ENCODE measurements around the gene ATOX1. TPM values are rescaled to one million over a fixed set of nuclear protein-coding genes. Genes with fewer than 3 reads are reported as not detected.
"Not testable (repeated sequence)": the region's sequence is repeated elsewhere in the genome, so short reads cannot be mapped to it uniquely, and the experiment has no call there.

ATOX1 gene
- total RNA-seq, 4 donors from 2014 or later: 61.6 to 145 (median 74.6) TPM

DNA sequence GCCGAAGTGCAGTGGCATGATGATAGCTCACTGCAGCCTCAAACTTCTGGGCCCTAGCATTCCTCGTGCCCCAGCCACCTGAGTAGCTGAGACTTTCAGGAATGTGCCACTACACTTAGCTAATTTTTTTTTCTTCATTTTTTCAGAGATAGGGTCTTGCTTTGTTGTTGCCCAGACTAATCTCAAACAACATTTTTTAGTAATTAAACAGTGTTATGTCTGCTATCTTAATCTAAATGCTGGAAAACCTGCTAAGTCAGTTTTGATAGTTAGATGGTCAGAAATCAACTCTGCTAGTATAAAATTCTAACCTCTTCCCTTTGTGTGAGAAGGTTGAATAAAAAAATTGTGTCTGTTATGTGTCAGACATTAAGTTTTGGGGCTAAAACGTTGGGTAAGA, 25.7 kb upstream of the ATOX1 start:
- 69% methylated on average over 3 of the region's 3 CpGs for WGBS, 2 donors (ENCODE audit: low coverage in 1 of 2)
- Histone ChIP-seq H3K27ac (no peak overlapping the region), H3K4me1 (peaks cover 0 to 74% (median 17%) of the 10 kb centered on the region in 3 donors), H3K4me3 (no peak overlapping the region), H3K27me3 (no peaks in the 10 kb centered on the region), H3K36me3 (peaks cover 0 to 24% of the 10 kb centered on the region in 2 donors), H3K9me3 (no peaks in the 10 kb centered on the region)
- no peak for ATAC-seq
- TF ChIP-seq, protein P1, sequence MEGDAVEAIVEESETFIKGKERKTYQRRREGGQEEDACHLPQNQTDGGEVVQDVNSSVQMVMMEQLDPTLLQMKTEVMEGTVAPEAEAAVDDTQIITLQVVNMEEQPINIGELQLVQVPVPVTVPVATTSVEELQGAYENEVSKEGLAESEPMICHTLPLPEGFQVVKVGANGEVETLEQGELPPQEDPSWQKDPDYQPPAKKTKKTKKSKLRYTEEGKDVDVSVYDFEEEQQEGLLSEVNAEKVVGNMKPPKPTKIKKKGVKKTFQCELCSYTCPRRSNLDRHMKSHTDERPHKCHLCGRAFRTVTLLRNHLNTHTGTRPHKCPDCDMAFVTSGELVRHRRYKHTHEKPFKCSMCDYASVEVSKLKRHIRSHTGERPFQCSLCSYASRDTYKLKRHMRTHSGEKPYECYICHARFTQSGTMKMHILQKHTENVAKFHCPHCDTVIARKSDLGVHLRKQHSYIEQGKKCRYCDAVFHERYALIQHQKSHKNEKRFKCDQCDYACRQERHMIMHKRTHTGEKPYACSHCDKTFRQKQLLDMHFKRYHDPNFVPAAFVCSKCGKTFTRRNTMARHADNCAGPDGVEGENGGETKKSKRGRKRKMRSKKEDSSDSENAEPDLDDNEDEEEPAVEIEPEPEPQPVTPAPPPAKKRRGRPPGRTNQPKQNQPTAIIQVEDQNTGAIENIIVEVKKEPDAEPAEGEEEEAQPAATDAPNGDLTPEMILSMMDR (IDR thresholded peaks at IDR 0.05): no peak
- TF ChIP-seq POLR2AphosphoS5 (IDR thresholded peaks at IDR 0.05): no peak
- TF ChIP-seq EP300 (IDR thresholded peaks at IDR 0.05): no peak
- no peak for TF ChIP-seq POLR2A (IDR thresholded peaks at IDR 0.05)

DNA sequence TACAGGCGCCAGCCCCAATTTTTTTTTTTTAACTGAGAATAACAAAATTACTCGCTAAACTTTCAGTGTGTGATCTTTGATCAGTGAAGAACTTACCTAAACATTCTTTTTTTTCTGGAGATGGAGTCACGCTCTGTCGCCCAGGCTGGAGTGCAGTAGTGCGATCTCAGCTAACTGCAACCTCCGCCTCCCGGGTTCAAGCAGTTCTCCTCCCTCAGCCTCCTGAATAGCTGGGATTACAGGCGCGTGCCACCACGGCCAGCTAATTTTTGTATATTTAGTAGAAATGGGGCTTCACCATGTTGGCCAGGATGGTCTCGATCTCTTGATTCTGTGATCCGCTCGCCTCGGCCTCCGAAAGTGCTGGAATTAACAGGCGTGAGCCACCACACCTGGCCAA, 25.2 kb upstream of the ATOX1 start:
- 95 to 97% methylated on average over 10 to 16 of the region's 16 CpGs for WGBS, 2 donors (ENCODE audit: low coverage in 1 of 2)

DNA sequence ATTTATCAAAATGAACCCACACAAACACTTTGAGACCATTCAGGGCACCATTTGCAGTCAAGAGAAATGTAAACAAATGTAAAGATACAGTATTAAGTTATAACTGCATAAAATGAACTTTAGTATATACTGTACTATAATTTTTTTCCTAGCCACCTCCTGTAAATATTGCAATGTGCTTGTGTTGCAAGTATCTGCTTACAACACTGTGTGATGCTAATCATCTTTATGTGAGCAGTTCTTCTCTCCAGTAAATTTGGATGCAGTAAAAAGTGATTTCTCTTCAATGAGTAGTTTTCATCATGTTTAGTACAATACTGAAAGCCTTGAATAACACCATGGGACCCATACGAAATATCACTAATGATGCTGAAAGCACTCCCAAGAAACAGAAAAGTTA, 22.8 kb upstream of the ATOX1 start:
- no peak for TF ChIP-seq POLR2A (IDR thresholded peaks at IDR 0.05)
- TF ChIP-seq, protein P1 (IDR thresholded peaks at IDR 0.05): no peak
- TF ChIP-seq EP300 (IDR thresholded peaks at IDR 0.05): no peak
- no peak for TF ChIP-seq POLR2AphosphoS5 (IDR thresholded peaks at IDR 0.05)
- 45 to 56% methylated on average over 1 of the region's 1 CpG for WGBS, 2 donors (ENCODE audit: low coverage in 1 of 2)
- ATAC-seq: no peak
- Histone ChIP-seq H3K4me3 (no peak overlapping the region), H3K36me3 (no peaks in the 10 kb centered on the region), H3K9me3 (no peaks in the 10 kb centered on the region), H3K4me1 (peaks cover 6 to 98% (median 29%) of the 10 kb centered on the region in 3 donors), H3K27ac (no peak overlapping the region), H3K27me3 (no peaks in the 10 kb centered on the region)

More for the DNA sequence above, 25.2 kb upstream of the ATOX1 start:
- H3K4me1 ChIP-seq: peaks cover 0 to 79% (median 17%) of the 10 kb centered on the region in 3 donors
- H3K9me3 ChIP-seq, ATAC-seq, H3K4me3 ChIP-seq, H3K27me3 ChIP-seq, H3K27ac ChIP-seq: not testable (repeated sequence)
- peaks cover 0 to 19% of the 10 kb centered on the region in 2 donors for H3K36me3 ChIP-seq

DNA sequence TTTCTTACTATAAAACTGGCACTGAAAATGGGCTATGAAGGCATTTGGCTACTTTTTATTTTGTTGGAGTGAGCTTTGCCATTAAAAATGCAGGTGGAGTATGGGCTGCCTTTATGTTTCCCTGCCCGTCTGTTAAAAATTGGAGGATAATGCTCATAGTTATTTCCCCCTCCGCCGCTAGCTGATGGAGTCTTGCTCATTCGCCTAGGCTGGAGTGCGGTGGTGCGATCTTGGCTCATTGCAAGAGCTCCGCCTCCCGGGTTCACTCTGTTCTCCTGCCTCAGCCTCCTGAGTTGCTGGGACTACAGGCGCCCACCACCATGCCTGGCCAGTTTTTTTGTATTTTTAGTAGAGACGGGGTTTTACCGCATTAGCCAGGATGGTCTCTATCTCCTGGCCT, 21.9 kb upstream of the ATOX1 start:
- H3K9me3 ChIP-seq: no peaks in the 10 kb centered on the region
- no peak overlapping the region for H3K4me3 ChIP-seq
- 91% methylated on average over 7 to 11 of the region's 11 CpGs for WGBS, 2 donors (ENCODE audit: low coverage in 1 of 2)
- peaks cover 6 to 99% (median 32%) of the 10 kb centered on the region in 3 donors for H3K4me1 ChIP-seq
- ATAC-seq: no peak
- H3K27me3 ChIP-seq: no peaks in the 10 kb centered on the region
- TF ChIP-seq POLR2A (IDR thresholded peaks at IDR 0.05) (no peak), EP300 (IDR thresholded peaks at IDR 0.05) (no peak), POLR2AphosphoS5 (IDR thresholded peaks at IDR 0.05) (no peak)
- TF ChIP-seq, protein P1 (IDR thresholded peaks at IDR 0.05): no peak
- no peak overlapping the region for H3K27ac ChIP-seq
- no peaks in the 10 kb centered on the region for H3K36me3 ChIP-seq

DNA sequence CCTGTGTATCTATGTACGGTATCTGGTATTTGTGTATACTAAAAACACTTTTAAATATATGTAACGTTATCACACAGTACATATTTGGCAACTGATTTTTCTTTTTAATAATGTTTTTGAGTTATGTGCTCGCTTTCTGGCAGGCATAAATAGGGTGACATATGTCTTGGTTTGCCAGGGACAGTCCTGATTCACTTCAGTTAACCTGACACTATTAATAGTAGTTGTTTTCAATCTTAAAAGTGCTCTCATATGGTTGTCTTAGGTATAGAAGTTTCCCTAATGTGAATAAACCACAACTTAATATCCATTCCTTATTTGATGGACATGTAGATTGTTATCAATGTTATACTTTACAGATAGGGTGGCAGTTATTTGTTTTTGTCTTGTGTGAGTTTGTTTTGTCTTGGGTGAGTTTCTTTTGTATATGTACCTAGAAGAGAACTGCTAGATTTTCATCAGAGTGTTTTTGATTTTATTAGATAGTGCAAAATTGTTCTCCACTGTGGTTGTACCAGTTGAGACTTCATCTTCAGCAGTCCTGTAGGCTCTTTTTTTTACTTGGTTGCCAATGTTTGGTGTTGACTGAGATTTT, 21.2 kb upstream of the ATOX1 start:
- WGBS, 2 donors (ENCODE audit: low coverage in 1 of 2): 66 to 80% methylated on average over 3 of the region's 3 CpGs
- Histone ChIP-seq H3K4me3 (no peak overlapping the region), H3K27me3 (no peaks in the 10 kb centered on the region), H3K36me3 (no peaks in the 10 kb centered on the region), H3K9me3 (no peaks in the 10 kb centered on the region), H3K4me1 (peaks cover 6 to 99% (median 40%) of the 10 kb centered on the region in 3 donors), H3K27ac (no peak overlapping the region)
- ATAC-seq: no peak
- TF ChIP-seq POLR2A (IDR thresholded peaks at IDR 0.05) (no peak), EP300 (IDR thresholded peaks at IDR 0.05) (no peak), POLR2AphosphoS5 (IDR thresholded peaks at IDR 0.05) (no peak)
- TF ChIP-seq, protein P1 (IDR thresholded peaks at IDR 0.05): no peak
